Lower lobe of right lung (tissue), 2 donors: Measurements from ENCODE around the gene SLIT1. TPM values are rescaled to one million over a fixed set of nuclear protein-coding genes. Genes with fewer than 3 reads are reported as not detected.

Source experiments
- ATAC-seq, 2 donors: fragments of 200-7000 bp; cut with Tn5 transposase; one replicate each; pipeline ENCODE4 v1.9.1; 2020 to 2022; ENCODE audit warnings: mild to moderate bottlenecking in 2 of 2, moderate library complexity in 2 of 2
- DNase-seq: peaks from one replicate; pipeline ENCODE4 v3.0.0-alpha.2; 2020
- H3K27ac ChIP-seq: fragments of 200-600 bp; one replicate; pipeline ENCODE4 v1.8.0; 2022
- H3K27me3 ChIP-seq: fragments of 200-600 bp; one replicate; pipeline ENCODE4 v1.8.0; 2022; ENCODE audit warnings: low read depth
- H3K36me3 ChIP-seq: fragments of 200-600 bp; one replicate; pipeline ENCODE4 v1.8.0; 2022; ENCODE audit warnings: mild to moderate bottlenecking
- H3K4me1 ChIP-seq: fragments of 200-600 bp; one replicate; pipeline ENCODE4 v1.8.0; 2022
- H3K4me3 ChIP-seq: fragments of 200-600 bp; one replicate; pipeline ENCODE4 v1.8.0; 2022; ENCODE audit warnings: mild to moderate bottlenecking
- H3K9me3 ChIP-seq: fragments of 200-600 bp; one replicate; pipeline ENCODE4 v1.8.0; 2022
- intact Hi-C: fragments of 100-400 bp; cut with DNase I; formaldehyde crosslinking; loops from one replicate; pipeline ENCODE4 v1.11.0; 2022
- total RNA-seq: library from RNA; stranded (reverse); fragmentation: NEBNext Ultra II Directional; extraction: Animal tissue kit (Norgen Biotek cat#: 25700); gene quantifications from one replicate; pipeline ENCODE4 v1.2.1, GENCODE V29; 2021
- TF ChIP-seq, protein P1 (sequence below): fragments of 200-600 bp; IDR thresholded peaks from one replicate; pipeline ENCODE4 v1.8.0; 2022; ENCODE audit warnings: antibody characterized with exemption, mild to moderate bottlenecking
- donor health status: DM: no; HTN: yes; CAD: no; lungs with severe emphysema.

The SLIT1 gene
- total RNA-seq, 1 donor from 2014 or later: 0.41 TPM

- H3K4me1 ChIP-seq: no peaks in the 10 kb centered on the region
- H3K27me3 ChIP-seq: no peaks in the 10 kb centered on the region
- H3K9me3 ChIP-seq: no peaks in the 10 kb centered on the region
- H3K36me3 ChIP-seq: no peaks in the 10 kb centered on the region
- TF ChIP-seq, protein P1, sequence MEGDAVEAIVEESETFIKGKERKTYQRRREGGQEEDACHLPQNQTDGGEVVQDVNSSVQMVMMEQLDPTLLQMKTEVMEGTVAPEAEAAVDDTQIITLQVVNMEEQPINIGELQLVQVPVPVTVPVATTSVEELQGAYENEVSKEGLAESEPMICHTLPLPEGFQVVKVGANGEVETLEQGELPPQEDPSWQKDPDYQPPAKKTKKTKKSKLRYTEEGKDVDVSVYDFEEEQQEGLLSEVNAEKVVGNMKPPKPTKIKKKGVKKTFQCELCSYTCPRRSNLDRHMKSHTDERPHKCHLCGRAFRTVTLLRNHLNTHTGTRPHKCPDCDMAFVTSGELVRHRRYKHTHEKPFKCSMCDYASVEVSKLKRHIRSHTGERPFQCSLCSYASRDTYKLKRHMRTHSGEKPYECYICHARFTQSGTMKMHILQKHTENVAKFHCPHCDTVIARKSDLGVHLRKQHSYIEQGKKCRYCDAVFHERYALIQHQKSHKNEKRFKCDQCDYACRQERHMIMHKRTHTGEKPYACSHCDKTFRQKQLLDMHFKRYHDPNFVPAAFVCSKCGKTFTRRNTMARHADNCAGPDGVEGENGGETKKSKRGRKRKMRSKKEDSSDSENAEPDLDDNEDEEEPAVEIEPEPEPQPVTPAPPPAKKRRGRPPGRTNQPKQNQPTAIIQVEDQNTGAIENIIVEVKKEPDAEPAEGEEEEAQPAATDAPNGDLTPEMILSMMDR: no peak
- no peak overlapping the region for H3K4me3 ChIP-seq
- no peak overlapping the region for H3K27ac ChIP-seq
- intact Hi-C loops: no loop called here
- no peak for DNase-seq
- ATAC-seq: no peak
Measured at GRCh38 chr10:96999987-97000386, 185.8 kb downstream of the SLIT1 start.

- DNase-seq: no peak
- no peak for ATAC-seq
- TF ChIP-seq, protein P1: no peak
- no peak overlapping the region for H3K27ac ChIP-seq
- H3K27me3 ChIP-seq: no peaks in the 10 kb centered on the region
- no peaks in the 10 kb centered on the region for H3K4me1 ChIP-seq
- intact Hi-C loops: no loop called here
- H3K36me3 ChIP-seq: no peaks in the 10 kb centered on the region
- H3K4me3 ChIP-seq: no peak overlapping the region
- no peaks in the 10 kb centered on the region for H3K9me3 ChIP-seq
Measured at GRCh38 chr10:96999337-96999736, 186.4 kb downstream of the SLIT1 start.

DNA sequence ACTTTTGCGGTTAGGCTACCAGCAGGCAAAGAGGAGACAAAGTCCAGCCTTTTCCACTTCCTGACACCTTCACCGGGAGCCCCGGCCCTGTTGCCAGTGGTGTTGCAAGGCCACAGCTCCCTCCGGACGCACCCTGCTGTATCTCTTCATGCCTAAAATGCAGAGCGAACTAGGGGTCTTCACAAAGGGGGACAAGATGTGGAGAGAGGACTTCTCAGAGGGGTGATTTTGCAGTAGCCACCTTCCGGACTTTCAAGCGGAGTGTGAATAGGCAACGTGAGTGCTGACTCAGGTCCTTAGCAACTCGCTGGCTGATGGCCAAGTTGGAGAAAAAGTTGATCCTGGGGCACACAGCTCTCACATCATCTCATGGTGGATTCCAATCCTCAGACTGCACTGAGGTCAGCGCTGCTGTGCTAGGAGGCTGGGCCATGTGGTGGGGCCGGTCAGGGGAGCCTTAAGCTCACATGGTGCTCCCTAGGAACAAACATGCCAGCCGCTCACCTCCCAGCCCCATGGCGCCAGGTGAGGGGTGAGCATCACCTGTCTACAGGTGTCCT, 187.3 kb downstream of the SLIT1 start:
- TF ChIP-seq, protein P1: no peak
- Histone ChIP-seq H3K4me3 (no peak overlapping the region), H3K27me3 (no peaks in the 10 kb centered on the region), H3K27ac (no peak overlapping the region), H3K9me3 (no peaks in the 10 kb centered on the region), H3K36me3 (no peaks in the 10 kb centered on the region), H3K4me1 (no peaks in the 10 kb centered on the region)
- DNase-seq (no peak), ATAC-seq (no peak)
- intact Hi-C loops: no loop called here

DNA sequence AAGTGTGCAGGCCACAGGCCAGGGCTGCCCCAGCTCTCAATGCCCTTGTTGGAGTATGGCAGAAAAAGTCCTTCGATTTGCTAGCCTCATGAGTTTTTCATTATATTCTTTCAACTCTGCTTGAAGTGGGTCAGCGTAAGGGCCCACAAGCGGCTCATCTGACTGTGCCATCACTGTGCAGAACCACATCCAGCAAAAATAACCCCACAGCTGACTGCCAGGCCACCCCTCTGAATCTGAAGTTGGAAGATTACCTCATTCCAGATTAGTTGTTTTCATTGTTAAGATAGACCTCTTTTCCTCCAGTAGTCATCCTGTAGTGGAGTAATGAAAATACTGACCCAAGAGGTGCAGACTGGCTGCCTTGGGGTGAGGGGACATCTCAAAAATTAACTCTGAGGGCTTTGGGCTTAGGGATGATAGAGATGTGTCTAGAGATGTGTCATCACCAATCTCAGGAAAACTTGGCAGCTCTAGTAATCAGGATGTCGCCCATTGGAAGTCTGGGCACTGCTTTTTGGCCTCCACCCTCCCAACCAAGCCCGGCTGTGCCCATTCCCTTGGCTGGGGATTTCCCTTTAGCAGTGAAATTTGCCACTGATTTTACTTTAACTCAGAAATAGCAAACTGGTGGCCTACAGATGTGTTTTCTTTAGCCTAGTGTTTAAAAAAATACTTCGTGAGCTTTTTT, 189.3 kb downstream of the SLIT1 start:
- TF ChIP-seq, protein P1: no peak
- Histone ChIP-seq H3K27me3 (no peaks in the 10 kb centered on the region), H3K4me1 (no peaks in the 10 kb centered on the region), H3K4me3 (no peak overlapping the region), H3K9me3 (no peaks in the 10 kb centered on the region), H3K27ac (no peak overlapping the region), H3K36me3 (no peaks in the 10 kb centered on the region)
- ATAC-seq: no peak
- intact Hi-C loops: no loop called here
- no peak for DNase-seq

DNA sequence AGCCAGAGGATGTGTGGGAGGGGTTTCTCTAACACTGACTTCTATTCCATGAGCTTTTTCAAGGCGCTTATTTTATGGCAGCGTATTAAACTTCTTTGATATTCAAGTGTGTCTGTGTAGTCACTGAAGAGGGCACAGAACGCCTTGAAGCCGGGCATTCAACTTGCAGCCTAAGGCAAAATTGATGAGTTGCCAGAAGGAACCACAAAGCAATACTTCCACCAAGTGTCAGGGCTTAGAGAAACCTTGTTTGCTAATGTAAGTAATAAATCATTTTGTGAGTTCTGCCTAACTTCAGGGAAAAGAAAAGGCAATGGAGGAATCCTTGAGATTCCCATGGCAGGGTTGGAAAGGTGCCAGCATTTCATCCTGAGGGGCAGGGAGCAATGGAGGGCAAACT, 189.9 kb downstream of the SLIT1 start:
- H3K27me3 ChIP-seq: no peaks in the 10 kb centered on the region
- H3K4me3 ChIP-seq: no peak overlapping the region
- H3K9me3 ChIP-seq: no peaks in the 10 kb centered on the region
- ATAC-seq (no peak), DNase-seq (no peak)
- no peaks in the 10 kb centered on the region for H3K36me3 ChIP-seq
- H3K4me1 ChIP-seq: no peaks in the 10 kb centered on the region
- no peak overlapping the region for H3K27ac ChIP-seq
- intact Hi-C loops: no loop called here
- TF ChIP-seq, protein P1: no peak
